ENCODE measurements around the gene CPD. TPM values are rescaled to one million over a fixed set of nuclear protein-coding genes. Genes with fewer than 3 reads are reported as not detected.

The CPD gene
- polyA plus RNA-seq, 1 of the 3 experiments (the other 2 are of a cell fraction), result 12.5 TPM

- no peak for TF ChIP-seq POLR2AphosphoS5 (IDR thresholded peaks at IDR 0.05; ENCODE audit: low read depth, low read length)
- no peak for TF ChIP-seq USF1 (IDR thresholded peaks at IDR 0.05; ENCODE audit: borderline replicate concordance, low read depth)
- no peak for TF ChIP-seq NRF1 (IDR thresholded peaks at IDR 0.05; ENCODE audit: low read depth, low read length)
These were observed 2.6 kb downstream of the CPD start (continued) for GRCh38 chr17:30381340-30381659.

GRCh38 chr17:30382345-30382744 lies 3.6 kb downstream of the CPD start:
- ChIA-PET CTCF (interaction anchor here (1.4 to 1.6 kb wide), 2 partner anchors 11 to 42 kb away, joined by 3 to 8 read pairs; no protein-coding TSS in a partner anchor), POLR2A (no interaction called here)
- H3K27me3 ChIP-seq (ENCODE audit: insufficient read depth), result no peaks in the 10 kb centered on the region
- DNase-seq, result no peak
- H2AFZ ChIP-seq (ENCODE audit: low read depth), result no peak overlapping the region
- H4K20me1 ChIP-seq (ENCODE audit: insufficient read depth), result peaks cover 23% of the 10 kb centered on the region; the same call in 1 of the 2 replicates
- H3K9me2 ChIP-seq, result no peaks in the 10 kb centered on the region
- H3K4me1 ChIP-seq (ENCODE audit: control insufficient read depth in 1 of 2, insufficient read depth in 2 of 2, low read depth in 1 of 2, low read length in 1 of 2), result peaks cover 5 to 20% of the 10 kb centered on the region in 2 experiments; a peak in 3 of 4 replicates
- H3K4me2 ChIP-seq, result peak overlapping the region; percentile 40
- H3F3A ChIP-seq (replicated peaks; ENCODE audit: insufficient read depth), result no peaks in the 10 kb centered on the region
- peaks cover 17 to 25% of the 10 kb centered on the region in 2 experiments for H3K36me3 ChIP-seq (replicated peaks in 1 of 2; ENCODE audit: control insufficient read depth in 1 of 2, insufficient read depth in 2 of 2, low read length in 1 of 2)
- H3K9ac ChIP-seq, result no peak overlapping the region
- H3K4me3 ChIP-seq (ENCODE audit: low read depth in 2 of 2, low read length in 1 of 2), result no peak overlapping the region
- H3K79me2 ChIP-seq (ENCODE audit: insufficient read depth), result peaks cover 59% of the 10 kb centered on the region
- 78% methylated on average over 1 of the region's 1 CpG for WGBS (ENCODE audit: low lambda C conversion rate)
- no peak for TF ChIP-seq MXI1 (IDR thresholded peaks at IDR 0.05; ENCODE audit: low read depth, low read length)
- TF ChIP-seq SIN3A (IDR thresholded peaks at IDR 0.05; ENCODE audit: borderline replicate concordance, low read depth, low read length), result no peak
- no peak for TF ChIP-seq PBX3 (IDR thresholded peaks at IDR 0.05)
- no peak for TF ChIP-seq RAD21 (IDR thresholded peaks at IDR 0.05; ENCODE audit: low read length)
- TF ChIP-seq REST (IDR thresholded peaks at IDR 0.05; ENCODE audit: low read depth, low read length), result no peak
- TF ChIP-seq JUND (IDR thresholded peaks at IDR 0.05), result no peak
- TF ChIP-seq IRF3 (IDR thresholded peaks at IDR 0.05; ENCODE audit: low read depth, low read length), result no peak
- no peak for TF ChIP-seq FOXJ3 (CRISPR knock-in tag; IDR thresholded peaks at IDR 0.05)
- TF ChIP-seq NFIC (IDR thresholded peaks at IDR 0.05; ENCODE audit: borderline replicate concordance), result no peak
- no peak for TF ChIP-seq CTCF (IDR thresholded peaks at IDR 0.05)
- no peak for TF ChIP-seq FOSL2 (IDR thresholded peaks at IDR 0.05; ENCODE audit: borderline replicate concordance, low read depth)
- no peak for TF ChIP-seq TAF1 (IDR thresholded peaks at IDR 0.05; ENCODE audit: borderline replicate concordance, low read depth, low read length)
- no peak for TF ChIP-seq EZH2phosphoT487 (IDR thresholded peaks at IDR 0.05; ENCODE audit: borderline replicate concordance, low read depth)
- no peak for TF ChIP-seq MAX (IDR thresholded peaks at IDR 0.05; ENCODE audit: low read depth)
- H3K9me3 ChIP-seq, result no peaks in the 10 kb centered on the region
- H3K27ac ChIP-seq (ENCODE audit: low read depth in 2 of 2, low read length in 1 of 2), result no peak overlapping the region
